CD4-positive, alpha-beta memory T cell (primary cell): ENCODE measurements around the gene NEMF. TPM values are rescaled to one million over a fixed set of nuclear protein-coding genes. Genes with fewer than 3 reads are reported as not detected.
"Not testable (repeated sequence)": the region's sequence is repeated elsewhere in the genome, so short reads cannot be mapped to it uniquely, and the experiment has no call there.

ENCODE experiments used
- CTCF ChIA-PET: fragments of 350-600 bp; sonication (Branson Sonifier 250); formaldehyde crosslinking; loops from one replicate; lab custom pipeline; 2021; ENCODE audit warnings: inconsistent platforms; ENCODE audit not compliant: partially characterized antibody; lab: Charles Lee
- POLR2A ChIA-PET: fragments of 350-600 bp; sonication (Branson Sonifier 250); formaldehyde crosslinking; loops from one replicate; lab custom pipeline; 2021; ENCODE audit not compliant: partially characterized antibody; lab: Charles Lee
- DNase-seq, 5 donors: peaks; one replicate each; pipeline versions ENCODE4 v3.0.0 to v3.0.0-alpha.2; 2020 to 2022; ENCODE audit warnings: mixed read lengths in 1 of 5
- H3K27ac ChIP-seq: one replicate; pipeline ENCODE4 v1.7.0; 2013; ENCODE audit warnings: low read depth, low read length
- H3K27me3 ChIP-seq: 2 replicates; pipeline ENCODE4 v1.7.0; 2013; ENCODE audit warnings: mild to moderate bottlenecking, low read length, moderate library complexity; ENCODE audit not compliant: insufficient read depth
- H3K36me3 ChIP-seq: 2 replicates; pipeline ENCODE4 v1.7.0; 2013; ENCODE audit warnings: mild to moderate bottlenecking, low read length, moderate library complexity; ENCODE audit not compliant: insufficient read depth
- H3K4me1 ChIP-seq: 2 replicates; pipeline ENCODE4 v1.7.0; 2013; ENCODE audit warnings: mild to moderate bottlenecking, low read length, moderate library complexity; ENCODE audit not compliant: insufficient read depth
- H3K4me3 ChIP-seq, 2 donors: one replicate each; pipeline ENCODE4 v1.7.0; 2013; ENCODE audit warnings: low read length in 2 of 2, mild to moderate bottlenecking in 1 of 2
- H3K9me3 ChIP-seq, 2 donors: one replicate each; pipeline ENCODE4 v1.7.0; 2013; ENCODE audit warnings: low read length in 2 of 2, control low read depth in 1 of 2; ENCODE audit not compliant: control insufficient read depth in 1 of 2
- H3K27ac Mint-ChIP-seq, 7 donors: one replicate each; pipeline ENCODE4 v1.8.0; 2020 to 2021; ENCODE audit warnings: mixed read lengths in 7 of 7, mild to moderate bottlenecking in 6 of 7, inconsistent platforms in 3 of 7, moderate library complexity in 3 of 7
- H3K27me3 Mint-ChIP-seq, 2 donors: one replicate each; pipeline ENCODE4 v1.8.0; 2020 to 2021; ENCODE audit warnings: mixed read lengths in 2 of 2
- H3K36me3 Mint-ChIP-seq, 2 donors: one replicate each; pipeline ENCODE4 v1.8.0; 2020 to 2021; ENCODE audit warnings: mixed read lengths in 2 of 2, inconsistent platforms in 1 of 2, mild to moderate bottlenecking in 1 of 2
- H3K4me1 Mint-ChIP-seq, 4 donors: one replicate each; pipeline ENCODE4 v1.8.0; 2020 to 2021; ENCODE audit warnings: mixed read lengths in 4 of 4, mild to moderate bottlenecking in 1 of 4
- H3K4me3 Mint-ChIP-seq, 8 donors: one replicate each; pipeline ENCODE4 v1.8.0; 2020 to 2021; ENCODE audit warnings: mixed read lengths in 8 of 8, mild to moderate bottlenecking in 7 of 8, moderate library complexity in 6 of 8, inconsistent platforms in 3 of 8
- H3K9me3 Mint-ChIP-seq, 8 donors: one replicate each; pipeline ENCODE4 v1.8.0; 2020 to 2021; ENCODE audit warnings: mixed read lengths in 8 of 8, mild to moderate bottlenecking in 5 of 8, inconsistent platforms in 3 of 8, moderate library complexity in 1 of 8
- intact Hi-C: fragments of 100-400 bp; cut with micrococcal nuclease; formaldehyde crosslinking; loops from one replicate; pipeline ENCODE4 v1.15.1; 2023
- polyA plus RNA-seq, 2 donors: library from polyadenylated mRNA; unstranded; fragments of 300-500 nt; fragmentation: Illumina TruSeq; gene quantifications; one replicate each; pipeline ENCODE4 v1.2.3, GENCODE V29; 2021
- total RNA-seq, 2 experiments: library from RNA; stranded (reverse); gene quantifications; one replicate each; pipeline ENCODE4 v1.2.3, GENCODE V29; 2021

The NEMF gene
- total and polyA plus RNA-seq, 4 experiments from 2014 or later: 20.4 to 112 (median 77.7) TPM

DNA sequence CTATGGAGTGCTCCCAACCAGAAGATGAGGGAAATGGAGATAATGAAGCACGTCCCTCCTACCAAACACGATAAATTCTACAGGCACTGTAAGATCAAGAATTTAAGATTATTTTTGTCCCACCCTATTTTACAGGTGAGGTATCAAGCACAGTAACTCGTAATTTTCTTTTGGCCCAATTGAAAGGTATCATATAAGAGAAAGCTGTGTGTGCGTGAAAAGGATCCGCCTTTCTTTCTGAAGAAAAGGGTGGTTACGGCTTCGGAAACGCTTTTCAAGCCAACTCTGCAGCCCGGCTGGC, 85.4 kb downstream of the NEMF start:
- peak overlapping the region; percentile 95 for H3K27ac ChIP-seq
- H3K4me3 ChIP-seq: peak overlapping the region in 1 of 2 donors; percentile 97
- POLR2A ChIA-PET: interaction anchor here (0.7 to 6.2 kb wide), 27 partner anchors 9 to 595 kb away, joined by 3 to 153 read pairs (median 6); partner anchors contain the start of genes DMAC2L, DNAAF2, KLHDC1 and L2HGDH
- CTCF ChIA-PET: interaction anchor here (0.9 to 4.9 kb wide), 16 partner anchors 14 to 349 kb away, joined by 3 to 52 read pairs (median 4); partner anchors contain the start of genes DNAAF2, KLHDC1, MGAT2 and NEMF
- H3K4me1 ChIP-seq: peaks cover 30% of the 10 kb centered on the region
- H3K36me3 ChIP-seq: no peaks in the 10 kb centered on the region
- no peaks in the 10 kb centered on the region for H3K27me3 ChIP-seq
- intact Hi-C loops: loop anchor here (1.0 to 5.0 kb wide), 5 partner anchors 147 to 765 kb away; partner anchors contain the start of genes DMAC2L, L2HGDH, MAP4K5 and MGAT2
- Mint-ChIP-seq H3K4me1 (peaks cover 19 to 45% (median 28%) of the 10 kb centered on the region in 4 donors), H3K27ac (peak overlapping the region; percentile 95 to 100 (median 99)), H3K9me3 (no peaks in the 10 kb centered on the region), H3K4me3 (peak overlapping the region; percentile 88 to 99 (median 94)), H3K27me3 (peaks cover 0 to 1% of the 10 kb centered on the region in 2 donors), H3K36me3 (peaks cover 5 to 24% of the 10 kb centered on the region in 2 donors)
- no peak for DNase-seq
- H3K9me3 ChIP-seq: no peaks in the 10 kb centered on the region

DNA sequence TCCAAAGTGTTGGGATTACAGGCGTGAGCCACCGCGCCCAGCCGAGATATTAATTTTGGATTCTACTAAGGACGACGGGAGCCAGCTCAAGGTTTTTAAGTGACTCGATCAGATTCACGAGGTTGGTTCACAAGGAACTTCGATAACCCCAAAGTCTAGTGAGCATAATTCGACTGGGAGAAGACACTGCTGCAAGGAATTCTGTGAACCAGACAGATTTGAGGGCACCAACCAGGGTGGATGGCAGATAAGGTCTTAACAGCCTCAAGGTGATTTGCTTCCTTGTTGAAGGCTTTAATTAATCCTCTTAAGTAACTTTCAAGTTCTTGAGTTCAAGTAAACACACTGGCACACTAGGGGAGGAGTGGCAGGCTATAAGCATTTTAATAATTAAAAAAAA, 85.7 kb downstream of the NEMF start:
- Mint-ChIP-seq H3K27ac (peak overlapping the region; percentile 95 to 100 (median 99)), H3K36me3 (peaks cover 6 to 20% of the 10 kb centered on the region in 2 donors), H3K4me3 (peak overlapping the region; percentile 88 to 99 (median 94)), H3K4me1 (peaks cover 19 to 45% (median 28%) of the 10 kb centered on the region in 4 donors), H3K9me3 (no peaks in the 10 kb centered on the region), H3K27me3 (peaks cover 0 to 1% of the 10 kb centered on the region in 2 donors)
- ChIA-PET POLR2A (interaction anchor here (0.7 to 6.2 kb wide), 22 partner anchors 10 to 545 kb away, joined by 3 to 153 read pairs (median 10); partner anchors contain the start of genes DMAC2L, DNAAF2, KLHDC1 and L2HGDH), CTCF (interaction anchor here (1.0 to 4.9 kb wide), 12 partner anchors 29 to 350 kb away, joined by 3 to 52 read pairs (median 4); partner anchors contain the start of genes DNAAF2, KLHDC1, MGAT2 and NEMF)
- peak overlapping the region; percentile 95 for H3K27ac ChIP-seq
- H3K4me3 ChIP-seq: no peak overlapping the region
- no peaks in the 10 kb centered on the region for H3K27me3 ChIP-seq
- H3K36me3 ChIP-seq: no peaks in the 10 kb centered on the region
- no peaks in the 10 kb centered on the region for H3K9me3 ChIP-seq
- peaks cover 30% of the 10 kb centered on the region for H3K4me1 ChIP-seq
- DNase-seq: no peak
- intact Hi-C loops: loop anchor here (1.0 to 5.0 kb wide), 5 partner anchors 147 to 765 kb away; partner anchors contain the start of genes DMAC2L, L2HGDH, MAP4K5 and MGAT2

DNA sequence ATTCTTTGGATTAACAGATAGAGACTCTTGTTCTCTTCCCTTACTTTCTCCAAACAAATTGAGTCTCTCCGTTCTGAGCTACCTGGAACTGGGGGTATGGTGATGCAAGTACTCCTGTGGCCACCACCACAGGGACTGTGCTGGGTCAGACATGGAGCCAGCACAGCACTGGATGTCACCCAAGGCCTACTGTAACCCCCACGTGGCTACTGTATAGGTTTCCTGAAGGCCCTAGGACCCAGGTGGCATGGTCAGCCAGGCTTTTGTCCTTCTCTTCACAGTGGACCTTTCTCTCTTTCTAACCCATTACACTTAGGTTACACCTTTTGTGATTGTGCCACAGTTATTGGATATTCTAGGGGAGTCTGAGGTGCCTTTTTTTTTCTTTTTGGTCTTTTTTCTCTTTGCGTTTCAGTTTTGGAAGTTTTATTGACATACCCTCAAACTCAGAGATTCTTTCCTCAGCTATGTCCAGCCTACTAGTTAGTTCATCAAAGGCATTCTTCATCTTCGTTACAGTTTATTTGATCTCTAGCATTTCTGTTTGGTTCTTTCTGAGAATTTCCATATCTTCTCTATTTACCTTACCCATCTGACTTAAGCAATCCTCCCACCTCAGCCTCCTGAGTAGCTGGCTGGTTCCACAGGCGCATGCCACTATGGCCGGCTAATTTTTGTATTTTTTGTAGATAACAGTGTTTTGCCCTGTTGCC, 90.6 kb downstream of the NEMF start:
- H3K4me1 Mint-ChIP-seq: peaks cover 2 to 5% (median 4%) of the 10 kb centered on the region in 4 donors
- ChIA-PET CTCF (no interaction called here), POLR2A (no interaction called here)
- Histone ChIP-seq H3K4me3 (no peak overlapping the region), H3K27me3 (no peaks in the 10 kb centered on the region), H3K9me3 (no peaks in the 10 kb centered on the region), H3K27ac (no peak overlapping the region), H3K36me3 (no peaks in the 10 kb centered on the region), H3K4me1 (peaks cover 5% of the 10 kb centered on the region)
- DNase-seq: no peak
- H3K9me3 Mint-ChIP-seq: no peaks in the 10 kb centered on the region
- H3K27me3 Mint-ChIP-seq: no peaks in the 10 kb centered on the region
- H3K4me3 Mint-ChIP-seq: no peak overlapping the region
- intact Hi-C loops: no loop called here
- peak overlapping the region in 1 of 7 donors; percentile 33 for H3K27ac Mint-ChIP-seq
- peaks cover 0 to 8% of the 10 kb centered on the region in 2 donors for H3K36me3 Mint-ChIP-seq

DNA sequence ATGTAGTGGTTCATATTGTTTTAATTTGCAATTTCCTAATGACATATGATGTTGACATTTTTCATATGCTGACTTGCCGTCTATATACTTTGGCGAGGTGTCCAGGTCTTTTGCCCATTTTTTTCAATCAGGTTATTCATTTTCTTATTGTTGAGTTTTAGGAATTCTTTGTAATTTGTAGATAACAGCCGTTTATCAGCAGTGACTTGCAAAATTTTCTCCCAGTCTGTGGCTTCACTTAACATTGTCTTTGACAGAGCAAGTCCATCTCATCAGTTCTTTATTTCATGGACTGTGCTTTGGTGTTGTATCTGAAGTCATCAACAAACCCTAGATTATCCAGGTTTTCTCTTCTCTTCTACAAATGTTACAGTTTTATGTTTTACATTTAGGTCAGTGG, 97.2 kb downstream of the NEMF start:
- Mint-ChIP-seq H3K27ac (no peak overlapping the region), H3K4me3 (no peak overlapping the region)

DNA sequence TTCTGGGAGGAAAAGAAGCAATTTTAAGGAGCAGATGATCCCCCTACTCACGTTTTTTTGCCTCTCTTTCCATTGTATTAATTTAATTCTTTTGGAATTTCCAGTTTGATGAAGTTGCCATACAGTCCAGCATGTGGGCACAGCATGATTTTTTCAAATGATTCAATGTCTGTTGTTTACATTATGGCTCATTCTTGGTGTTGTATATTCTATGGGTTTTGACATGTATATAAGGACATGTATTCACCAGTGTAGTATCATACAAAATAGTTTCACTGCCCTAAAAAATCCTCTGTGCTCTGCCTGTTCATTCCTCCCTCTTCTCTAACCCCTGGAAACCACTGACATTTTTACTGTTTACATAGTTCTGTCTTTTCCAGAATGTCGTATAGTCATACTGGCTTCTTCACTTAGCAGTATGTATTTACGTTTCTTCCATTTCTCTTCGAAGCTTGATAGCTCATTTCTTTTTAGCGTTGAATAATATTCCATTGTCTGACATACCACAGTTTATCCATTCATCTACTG, 98.0 kb downstream of the NEMF start:
- DNase-seq: no peak
- Mint-ChIP-seq H3K27ac (no peak overlapping the region), H3K27me3 (no peaks in the 10 kb centered on the region), H3K9me3 (peaks cover 0 to 5% (median 0%) of the 10 kb centered on the region in 8 donors), H3K4me3 (no peak overlapping the region), H3K36me3 (peaks cover 0 to 11% of the 10 kb centered on the region in 2 donors), H3K4me1 (peaks cover 0 to 1% (median 0%) of the 10 kb centered on the region in 4 donors)
- ChIA-PET CTCF (no interaction called here), POLR2A (interaction anchor here (0.7 kb wide), 1 partner anchor 246 kb away, joined by 3 read pairs; no protein-coding TSS in a partner anchor)
- Histone ChIP-seq H3K4me3 (no peak overlapping the region), H3K9me3 (no peaks in the 10 kb centered on the region), H3K36me3 (no peaks in the 10 kb centered on the region), H3K4me1 (no peaks in the 10 kb centered on the region), H3K27me3 (no peaks in the 10 kb centered on the region), H3K27ac (no peak overlapping the region)
- intact Hi-C loops: no loop called here

More for the DNA sequence above, 97.2 kb downstream of the NEMF start:
- Histone ChIP-seq H3K9me3 (no peaks in the 10 kb centered on the region), H3K27me3 (no peaks in the 10 kb centered on the region), H3K4me3 (no peak overlapping the region), H3K36me3 (no peaks in the 10 kb centered on the region), H3K27ac (no peak overlapping the region), H3K4me1 (no peaks in the 10 kb centered on the region)
- H3K4me1 Mint-ChIP-seq: peaks cover 0 to 1% (median 0%) of the 10 kb centered on the region in 4 donors
- DNase-seq: no peak
- intact Hi-C loops: no loop called here
- POLR2A ChIA-PET: interaction anchor here (0.7 kb wide), 1 partner anchor 245 kb away, joined by 3 read pairs; no protein-coding TSS in a partner anchor
- CTCF ChIA-PET: no interaction called here
- peaks cover 0 to 5% (median 0%) of the 10 kb centered on the region in 8 donors for H3K9me3 Mint-ChIP-seq
- H3K36me3 Mint-ChIP-seq: peaks cover 0 to 11% of the 10 kb centered on the region in 2 donors
- no peaks in the 10 kb centered on the region for H3K27me3 Mint-ChIP-seq

DNA sequence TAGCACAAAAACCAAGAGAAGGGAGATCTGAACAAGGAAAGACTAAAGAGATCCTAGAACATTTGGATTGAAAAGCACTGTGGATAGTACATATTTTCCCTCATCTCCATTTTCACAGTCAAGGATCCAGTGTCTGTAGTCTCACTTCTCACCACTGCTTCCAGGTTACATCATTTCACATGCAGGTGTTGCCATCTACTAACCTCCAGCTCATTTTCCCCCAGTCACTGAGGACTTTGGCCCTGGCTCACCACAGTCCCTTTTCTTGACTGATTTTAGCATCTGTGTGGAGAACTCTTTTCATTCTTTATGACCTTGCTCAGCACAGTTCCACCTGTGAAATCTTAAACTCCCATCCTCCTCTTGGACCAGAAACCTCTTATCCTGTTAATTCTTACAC, 106.1 kb downstream of the NEMF start:
- H3K27me3 Mint-ChIP-seq, H3K27me3 ChIP-seq, H3K9me3 ChIP-seq, DNase-seq, H3K4me3 ChIP-seq, H3K27ac ChIP-seq, H3K4me1 ChIP-seq, H3K4me1 Mint-ChIP-seq, intact Hi-C loops, H3K36me3 ChIP-seq, H3K4me3 Mint-ChIP-seq, POLR2A ChIA-PET, H3K9me3 Mint-ChIP-seq: not testable (repeated sequence)
- Mint-ChIP-seq H3K36me3 (peaks cover 21 to 37% of the 10 kb centered on the region in 2 donors), H3K27ac (peak overlapping the region in 2 of 7 donors; percentile 13 to 20)
- CTCF ChIA-PET: interaction anchor here (1.3 kb wide), 1 partner anchor 17 kb away, joined by 3 read pairs; no protein-coding TSS in a partner anchor

DNA sequence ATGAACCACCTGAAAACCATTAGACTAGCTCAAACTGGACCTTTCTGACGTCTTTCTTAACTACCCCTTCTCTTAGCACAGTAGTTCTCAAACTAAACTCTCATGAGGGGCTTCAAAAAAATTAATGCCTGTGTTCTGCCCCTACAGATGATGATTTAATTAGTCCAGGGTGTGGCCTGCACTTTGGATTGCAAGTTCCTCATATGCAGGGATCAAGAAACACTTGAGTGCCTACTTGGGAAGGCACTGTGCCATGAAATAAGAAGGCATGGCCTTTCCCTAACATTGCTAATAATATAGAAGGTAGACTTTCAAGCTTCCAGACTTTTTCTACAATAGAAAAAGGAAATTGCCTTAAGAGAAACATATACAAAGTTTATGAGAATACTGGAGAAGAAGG, 107.4 kb downstream of the NEMF start:
- CTCF ChIA-PET: no interaction called here

More for the DNA sequence above, 107.4 kb downstream of the NEMF start:
- peak overlapping the region in 1 of 7 donors; percentile 27 for H3K27ac Mint-ChIP-seq
- H3K27me3 Mint-ChIP-seq: no peaks in the 10 kb centered on the region
- Histone ChIP-seq H3K9me3 (no peaks in the 10 kb centered on the region), H3K27ac (no peak overlapping the region), H3K4me1 (no peaks in the 10 kb centered on the region), H3K36me3 (no peaks in the 10 kb centered on the region), H3K27me3 (no peaks in the 10 kb centered on the region), H3K4me3 (no peak overlapping the region)
- intact Hi-C loops: no loop called here
- no peaks in the 10 kb centered on the region for H3K9me3 Mint-ChIP-seq
- DNase-seq: no peak
- no peak overlapping the region for H3K4me3 Mint-ChIP-seq
- POLR2A ChIA-PET: interaction anchor here (0.5 kb wide), 1 partner anchor 1082 kb away, joined by 3 read pairs; no protein-coding TSS in a partner anchor
- H3K36me3 Mint-ChIP-seq: peaks cover 21 to 38% of the 10 kb centered on the region in 2 donors
- no peaks in the 10 kb centered on the region for H3K4me1 Mint-ChIP-seq
